ENCODE data around the gene PAK5.

The PAK5 gene

GRCh38 chr20:9677100-9677623 is 161.7 kb downstream of the PAK5 start:
- H3K4me3 ChIP-seq (replicated peaks; ENCODE audit: low read depth, low read length): no peak overlapping the region
- no peak for TF ChIP-seq CTCF (IDR thresholded peaks at IDR 0.05; ENCODE audit: low read length, missing control alignments)
- no peak for DNase-seq (ENCODE audit: low read depth)

- no peak overlapping the region for H3K4me3 ChIP-seq (replicated peaks; ENCODE audit: low read depth, low read length)
- no peak for DNase-seq (ENCODE audit: low read depth)
- no peak for TF ChIP-seq CTCF (IDR thresholded peaks at IDR 0.05; ENCODE audit: low read length, missing control alignments)
These were observed 165.9 kb downstream of the PAK5 start for GRCh38 chr20:9672981-9673380.

- H3K4me3 ChIP-seq (replicated peaks; ENCODE audit: low read depth, low read length): no peak overlapping the region
- no peak for TF ChIP-seq CTCF (IDR thresholded peaks at IDR 0.05; ENCODE audit: low read length, missing control alignments)
- DNase-seq (ENCODE audit: low read depth): no peak
These were observed 166.8 kb downstream of the PAK5 start for GRCh38 chr20:9672027-9672426.

GRCh38 chr20:9668381-9668780 is 170.5 kb downstream of the PAK5 start:
- no peak for TF ChIP-seq CTCF (IDR thresholded peaks at IDR 0.05; ENCODE audit: low read length, missing control alignments)
- no peak overlapping the region for H3K4me3 ChIP-seq (replicated peaks; ENCODE audit: low read depth, low read length)
- no peak for DNase-seq (ENCODE audit: low read depth)

GRCh38 chr20:9663423-9663822 is 175.5 kb downstream of the PAK5 start:
- DNase-seq (ENCODE audit: low read depth): no peak
- no peak for TF ChIP-seq CTCF (IDR thresholded peaks at IDR 0.05; ENCODE audit: low read length, missing control alignments)
- no peak overlapping the region for H3K4me3 ChIP-seq (replicated peaks; ENCODE audit: low read depth, low read length)

GRCh38 chr20:9660236-9660868 is 178.5 kb downstream of the PAK5 start:
- H3K4me3 ChIP-seq (replicated peaks; ENCODE audit: low read depth, low read length): no peak overlapping the region
- TF ChIP-seq CTCF (IDR thresholded peaks at IDR 0.05; ENCODE audit: low read length, missing control alignments): no peak
- DNase-seq (ENCODE audit: low read depth): peak; percentile 10

GRCh38 chr20:9647741-9648140 is 191.1 kb downstream of the PAK5 start:
- H3K4me3 ChIP-seq (replicated peaks; ENCODE audit: low read depth, low read length): no peak overlapping the region
- TF ChIP-seq CTCF (IDR thresholded peaks at IDR 0.05; ENCODE audit: low read length, missing control alignments): no peak
- DNase-seq (ENCODE audit: low read depth): no peak

Data from fibroblast of pulmonary artery (primary cell).